Loucy (cell line): ENCODE results near the gene TTC7B.

ENCODE experiments used
- H2AFZ ChIP-seq: fragments of 200-600 bp; sonication (generic); 2 replicates; pipeline ENCODE4 v1.6.0; 2016; ENCODE audit warnings: antibody characterized with exemption, mild to moderate bottlenecking, low read length, moderate library complexity
- H3F3A ChIP-seq: fragments of 200-600 bp; 2 replicates; pipeline ENCODE4 v1.6.0; 2016; ENCODE audit warnings: antibody characterized with exemption, low read depth, mild to moderate bottlenecking
- H3K27me3 ChIP-seq: fragments of 200-600 bp; sonication (generic); 2 replicates; pipeline ENCODE4 v1.6.1; 2014; ENCODE audit warnings: low read length, mild to moderate bottlenecking; ENCODE audit not compliant: insufficient read depth, poor library complexity, severe bottlenecking
- H3K36me3 ChIP-seq: fragments of 200-600 bp; sonication (generic); 2 replicates; pipeline ENCODE4 v1.6.1; 2016; ENCODE audit warnings: low read length; ENCODE audit not compliant: insufficient read depth
- H3K4me1 ChIP-seq: fragments of 200-600 bp; sonication (generic); 2 replicates; pipeline ENCODE4 v1.5.1; 2014; ENCODE audit warnings: low read length, mild to moderate bottlenecking; ENCODE audit not compliant: insufficient read depth, poor library complexity, severe bottlenecking
- H3K4me2 ChIP-seq: fragments of 200-600 bp; sonication (generic); 2 replicates; pipeline ENCODE4 v1.6.0; 2014; ENCODE audit warnings: antibody characterized with exemption, low read length, low read depth, mild to moderate bottlenecking; ENCODE audit not compliant: poor library complexity, severe bottlenecking
- H3K4me3 ChIP-seq: fragments of 200-600 bp; sonication (generic); 2 replicates; pipeline ENCODE4 v1.5.1; 2014; ENCODE audit warnings: low read length, mild to moderate bottlenecking, mixed read lengths; ENCODE audit not compliant: poor library complexity, severe bottlenecking
- H3K79me2 ChIP-seq: fragments of 200-600 bp; sonication (generic); 2 replicates; pipeline ENCODE4 v1.6.1; 2014; ENCODE audit warnings: low read length; ENCODE audit not compliant: insufficient read depth
- H3K9ac ChIP-seq: fragments of 200-600 bp; sonication (generic); 2 replicates; pipeline ENCODE4 v1.6.0; 2014; ENCODE audit warnings: mild to moderate bottlenecking, low read depth, low read length, moderate library complexity; ENCODE audit not compliant: poor library complexity, severe bottlenecking
- H3K9me2 ChIP-seq: fragments of 200-600 bp; sonication (generic); replicated peaks from 2 replicates; pipeline ENCODE4 v1.6.1; 2016; ENCODE audit warnings: low read depth, low read length, mixed read lengths
- H3K9me3 ChIP-seq: fragments of 200-600 bp; sonication (generic); 2 replicates; pipeline ENCODE4 v1.6.1; 2014; ENCODE audit warnings: mild to moderate bottlenecking, antibody characterized with exemption, low read length, low read depth; ENCODE audit not compliant: insufficient read depth
- H4K20me1 ChIP-seq: fragments of 200-600 bp; sonication (generic); 2 replicates; pipeline ENCODE4 v1.6.0; 2014; ENCODE audit warnings: antibody characterized with exemption, low read length, mild to moderate bottlenecking; ENCODE audit not compliant: insufficient read depth, poor library complexity, severe bottlenecking
- EZH2phosphoT487 ChIP-seq: fragments of 200-600 bp; IDR thresholded peaks from 2 replicates; pipeline ENCODE4 v1.6.1; 2018; ENCODE audit warnings: antibody characterized with exemption, mild to moderate bottlenecking, moderate library complexity, borderline replicate concordance
- TF ChIP-seq, protein P1 (sequence below): fragments of 200-600 bp; sonication (generic); conservative IDR thresholded peaks from 2 replicates; pipeline ENCODE4 v1.5.1; 2014; ENCODE audit warnings: mild to moderate bottlenecking, antibody characterized with exemption, low read length

Gene TTC7B

DNA sequence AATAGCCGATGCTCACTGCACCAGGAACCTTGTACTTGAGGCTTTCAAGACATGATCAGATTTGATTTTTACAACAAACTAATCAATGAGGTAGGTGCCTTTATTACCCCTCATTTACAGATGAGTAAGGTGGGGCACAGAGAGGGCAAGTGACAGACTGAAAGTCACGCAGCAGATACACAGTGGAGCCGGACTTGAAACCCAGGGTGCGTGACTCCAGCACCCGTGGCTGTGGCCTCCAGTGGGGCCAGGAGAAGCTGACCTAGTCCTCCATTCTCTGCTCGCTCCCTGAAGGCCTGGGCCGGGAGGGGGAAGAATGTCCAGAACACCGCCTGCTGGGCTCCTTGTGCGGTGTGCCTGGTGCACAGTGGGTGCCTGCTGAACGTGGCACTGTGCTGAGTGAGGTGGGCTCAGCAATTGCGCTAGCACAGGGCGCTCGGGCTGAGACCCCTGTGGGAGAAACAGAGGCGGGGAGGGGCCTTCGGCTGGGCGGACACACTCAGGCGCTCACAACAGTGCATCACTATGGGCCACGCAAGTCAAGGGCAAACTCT is 294.2 kb downstream of the TTC7B start:
- Histone ChIP-seq H3K27me3 (no peaks in the 10 kb centered on the region), H3K79me2 (no peaks in the 10 kb centered on the region), H2AFZ (no peak overlapping the region), H3K9ac (no peak overlapping the region), H3K9me3 (no peaks in the 10 kb centered on the region), H3K9me2 (no peaks in the 10 kb centered on the region), H3K4me1 (no peaks in the 10 kb centered on the region), H3F3A (no peaks in the 10 kb centered on the region), H3K4me2 (no peak overlapping the region), H3K36me3 (no peaks in the 10 kb centered on the region), H4K20me1 (no peaks in the 10 kb centered on the region), H3K4me3 (no peak overlapping the region)
- TF ChIP-seq, protein P1, sequence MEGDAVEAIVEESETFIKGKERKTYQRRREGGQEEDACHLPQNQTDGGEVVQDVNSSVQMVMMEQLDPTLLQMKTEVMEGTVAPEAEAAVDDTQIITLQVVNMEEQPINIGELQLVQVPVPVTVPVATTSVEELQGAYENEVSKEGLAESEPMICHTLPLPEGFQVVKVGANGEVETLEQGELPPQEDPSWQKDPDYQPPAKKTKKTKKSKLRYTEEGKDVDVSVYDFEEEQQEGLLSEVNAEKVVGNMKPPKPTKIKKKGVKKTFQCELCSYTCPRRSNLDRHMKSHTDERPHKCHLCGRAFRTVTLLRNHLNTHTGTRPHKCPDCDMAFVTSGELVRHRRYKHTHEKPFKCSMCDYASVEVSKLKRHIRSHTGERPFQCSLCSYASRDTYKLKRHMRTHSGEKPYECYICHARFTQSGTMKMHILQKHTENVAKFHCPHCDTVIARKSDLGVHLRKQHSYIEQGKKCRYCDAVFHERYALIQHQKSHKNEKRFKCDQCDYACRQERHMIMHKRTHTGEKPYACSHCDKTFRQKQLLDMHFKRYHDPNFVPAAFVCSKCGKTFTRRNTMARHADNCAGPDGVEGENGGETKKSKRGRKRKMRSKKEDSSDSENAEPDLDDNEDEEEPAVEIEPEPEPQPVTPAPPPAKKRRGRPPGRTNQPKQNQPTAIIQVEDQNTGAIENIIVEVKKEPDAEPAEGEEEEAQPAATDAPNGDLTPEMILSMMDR: no peak
- no peak for TF ChIP-seq EZH2phosphoT487

DNA sequence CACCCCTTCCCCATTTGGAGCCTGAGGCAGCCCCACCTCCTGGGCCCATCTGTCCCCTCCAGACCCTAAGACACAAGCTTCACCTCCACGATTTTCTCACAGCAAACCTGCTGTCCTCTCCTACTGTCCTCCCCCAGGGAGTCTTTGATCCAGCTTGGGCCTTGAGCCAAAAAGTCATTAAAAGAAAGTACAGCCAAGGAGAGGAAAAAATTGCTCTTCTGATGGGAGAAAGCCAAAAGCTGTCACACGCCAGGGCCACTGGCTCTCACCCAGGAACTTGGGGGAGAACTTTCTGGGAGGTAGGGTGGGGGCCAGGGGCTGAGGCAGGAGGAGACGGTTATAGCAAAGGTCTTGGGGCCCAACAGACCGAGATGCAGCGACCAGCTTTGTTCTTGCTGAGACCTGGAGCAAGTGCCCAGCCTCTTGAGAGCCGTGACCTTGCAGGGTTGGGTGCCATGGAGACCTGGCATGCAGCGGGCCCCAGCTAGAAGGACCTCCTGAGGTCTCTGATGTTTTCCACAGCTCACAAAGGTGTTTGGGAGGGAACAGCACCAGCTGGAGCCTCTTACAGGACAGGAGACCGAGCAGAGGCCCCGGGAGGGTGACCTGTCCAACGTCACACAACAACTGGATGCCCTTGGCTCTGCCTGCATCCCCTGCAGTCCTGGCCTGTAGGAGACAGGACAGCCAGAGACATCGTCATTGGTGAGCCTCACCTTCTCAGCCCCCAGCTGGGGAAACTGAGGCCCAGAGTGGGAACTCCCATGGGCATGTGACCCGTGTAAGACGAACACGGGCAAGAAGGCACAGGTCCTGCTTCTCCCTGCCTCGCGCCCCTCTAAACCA is 294.9 kb downstream of the TTC7B start:
- no peaks in the 10 kb centered on the region for H3K4me1 ChIP-seq
- H2AFZ ChIP-seq: no peak overlapping the region
- H3K9me3 ChIP-seq: no peaks in the 10 kb centered on the region
- H3K36me3 ChIP-seq: no peaks in the 10 kb centered on the region
- H3K9ac ChIP-seq: no peak overlapping the region
- H3K9me2 ChIP-seq: no peaks in the 10 kb centered on the region
- H3K4me2 ChIP-seq: no peak overlapping the region
- H4K20me1 ChIP-seq: no peaks in the 10 kb centered on the region
- H3K4me3 ChIP-seq: no peak overlapping the region
- H3F3A ChIP-seq: no peaks in the 10 kb centered on the region
- H3K79me2 ChIP-seq: no peaks in the 10 kb centered on the region
- TF ChIP-seq EZH2phosphoT487: no peak
- TF ChIP-seq, protein P1: no peak
- H3K27me3 ChIP-seq: no peaks in the 10 kb centered on the region

DNA sequence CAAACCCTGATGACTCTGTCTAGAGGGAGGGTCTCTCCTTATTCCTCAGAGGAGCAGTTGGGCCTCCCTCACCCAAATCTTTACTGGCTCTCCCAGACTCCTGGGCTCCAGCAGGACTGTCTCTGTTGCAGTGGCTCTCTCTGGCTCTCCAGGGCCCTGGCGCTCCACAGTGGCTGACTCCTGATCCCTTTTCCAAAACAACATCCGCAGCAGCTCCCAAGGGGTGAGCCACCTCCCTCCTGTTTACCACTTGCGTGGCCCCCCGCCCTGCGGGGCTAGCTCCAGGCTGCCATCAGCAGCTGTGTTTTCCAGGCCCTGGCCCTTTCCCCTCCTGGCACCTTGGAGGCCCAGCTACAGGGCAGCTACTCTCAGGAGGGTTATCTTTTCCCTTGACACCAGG is 295.9 kb downstream of the TTC7B start:
- no peak for TF ChIP-seq EZH2phosphoT487
- TF ChIP-seq, protein P1: no peak
- Histone ChIP-seq H3K4me3 (no peak overlapping the region), H3K36me3 (no peaks in the 10 kb centered on the region), H3K4me1 (no peaks in the 10 kb centered on the region), H3K4me2 (no peak overlapping the region), H3K9ac (no peak overlapping the region), H3K9me3 (no peaks in the 10 kb centered on the region), H3K9me2 (no peaks in the 10 kb centered on the region), H3F3A (no peaks in the 10 kb centered on the region), H4K20me1 (no peaks in the 10 kb centered on the region), H3K27me3 (no peaks in the 10 kb centered on the region), H2AFZ (no peak overlapping the region), H3K79me2 (no peaks in the 10 kb centered on the region)
